Panc1 (cell line): ENCODE measurements around the gene INHA. TPM values are rescaled to one million over a fixed set of nuclear protein-coding genes. Genes with fewer than 3 reads are reported as not detected.

Source experiments
- ATAC-seq: fragments of 200-7000 bp; cut with Tn5 transposase; 2 replicates; pipeline ENCODE4 v1.9.1; 2020; ENCODE audit warnings: mild to moderate bottlenecking, moderate library complexity
- BruUV-seq: library from RNA; stranded (reverse); fragments of 400-500 nt; replicated peaks from 2 replicates; lab custom pipeline; 2021; lab: Mats Ljungman, UMichigan
- CTCF ChIA-PET: fragments of 300-600 bp; sonication (Branson Sonifier 250); formaldehyde crosslinking; loops from one replicate; lab custom pipeline; 2022; ENCODE audit warnings: antibody characterized with exemption; lab: Charles Lee
- POLR2A ChIA-PET: fragments of 300-600 bp; sonication (Branson Sonifier 250); formaldehyde crosslinking; loops from one replicate; lab custom pipeline; 2022; ENCODE audit warnings: antibody characterized with exemption; lab: Charles Lee
- DNase-seq: peaks from one replicate; pipeline ENCODE4 v3.0.0-alpha.2; 2010; ENCODE audit warnings: low read depth, low spot score
- H3K27ac ChIP-seq: 2 replicates; pipeline ENCODE4 v1.5.1; 2011; ENCODE audit warnings: mild to moderate bottlenecking, low read length, inconsistent platforms
- H3K27me3 ChIP-seq: fragments of 200-500 bp; sonication (Bioruptor generic); 2 replicates; pipeline ENCODE4 v1.6.0; 2014; ENCODE audit warnings: low read length, inconsistent platforms; ENCODE audit not compliant: control insufficient read depth, insufficient read depth
- H3K36me3 ChIP-seq: fragments of 200-500 bp; sonication (Bioruptor generic); 2 replicates; pipeline ENCODE4 v1.5.1; 2014; ENCODE audit warnings: inconsistent platforms, mild to moderate bottlenecking, low read length, moderate library complexity; ENCODE audit not compliant: control insufficient read depth, insufficient read depth
- H3K4me1 ChIP-seq: 2 replicates; pipeline ENCODE4 v1.5.1; 2011; ENCODE audit warnings: inconsistent platforms, mild to moderate bottlenecking, low read length, moderate library complexity; ENCODE audit not compliant: control insufficient read depth, insufficient read depth
- H3K4me3 ChIP-seq, 2 experiments: 2 replicates each; pipeline ENCODE4 v1.5.1; 2011 to 2012; ENCODE audit warnings: low read depth in 2 of 2, low read length in 2 of 2, mild to moderate bottlenecking in 2 of 2, inconsistent platforms in 1 of 2, moderate library complexity in 1 of 2
- H3K9me3 ChIP-seq: fragments of 200-500 bp; sonication (Bioruptor generic); 2 replicates; pipeline ENCODE4 v1.5.1; 2014; ENCODE audit warnings: low read depth, mild to moderate bottlenecking, inconsistent platforms, low read length, moderate library complexity; ENCODE audit not compliant: control insufficient read depth, insufficient read depth
- POLR2AphosphoS5 ChIP-seq: IDR thresholded peaks from 2 replicates; pipeline ENCODE4 v1.6.1; 2012; ENCODE audit warnings: mild to moderate bottlenecking, low read depth, low read length, moderate library complexity
- SIN3A ChIP-seq: IDR thresholded peaks from 2 replicates; pipeline ENCODE4 v1.6.1; 2012; ENCODE audit warnings: low read depth, mild to moderate bottlenecking, low read length, moderate library complexity, borderline replicate concordance; ENCODE audit not compliant: insufficient read depth
- TCF7L2 ChIP-seq: IDR thresholded peaks from 2 replicates; pipeline ENCODE4 v1.6.1; 2011; ENCODE audit warnings: mild to moderate bottlenecking, low read depth, low read length, inconsistent platforms
- in situ Hi-C: cut with HindIII; loops from 2 replicates; pipeline ENCODE4 v1.10.0; 2016; ENCODE audit warnings: low sequenced_read_pairs, low pct_unique_long_range_greater_than_20kb
- intact Hi-C: fragments of 100-400 bp; cut with micrococcal nuclease; formaldehyde crosslinking; loops from one replicate; pipeline ENCODE4 v1.10.0; 2022; ENCODE audit not compliant: unreplicated experiment
- total RNA-seq: library from RNA; stranded (reverse); gene quantifications from one replicate; pipeline ENCODE4 v1.2.1, GENCODE V29; 2021; ENCODE audit not compliant: unreplicated experiment
- TF ChIP-seq, protein P1 (sequence below): fragments of 450-650 bp; IDR thresholded peaks from 2 replicates; pipeline ENCODE4 v1.5.1; 2017; ENCODE audit warnings: mild to moderate bottlenecking
- TF ChIP-seq, protein P2 (sequence below), 2 experiments: IDR thresholded peaks; 2 replicates each; pipeline ENCODE4 v1.6.1; 2011 to 2012; ENCODE audit warnings: low read depth in 2 of 2, control low read depth in 1 of 2, low read length in 1 of 2, mild to moderate bottlenecking in 1 of 2, moderate library complexity in 1 of 2; ENCODE audit not compliant: insufficient read depth in 1 of 2

Gene INHA
- total RNA-seq, 1 experiment from 2014 or later: 1.2 TPM

DNA sequence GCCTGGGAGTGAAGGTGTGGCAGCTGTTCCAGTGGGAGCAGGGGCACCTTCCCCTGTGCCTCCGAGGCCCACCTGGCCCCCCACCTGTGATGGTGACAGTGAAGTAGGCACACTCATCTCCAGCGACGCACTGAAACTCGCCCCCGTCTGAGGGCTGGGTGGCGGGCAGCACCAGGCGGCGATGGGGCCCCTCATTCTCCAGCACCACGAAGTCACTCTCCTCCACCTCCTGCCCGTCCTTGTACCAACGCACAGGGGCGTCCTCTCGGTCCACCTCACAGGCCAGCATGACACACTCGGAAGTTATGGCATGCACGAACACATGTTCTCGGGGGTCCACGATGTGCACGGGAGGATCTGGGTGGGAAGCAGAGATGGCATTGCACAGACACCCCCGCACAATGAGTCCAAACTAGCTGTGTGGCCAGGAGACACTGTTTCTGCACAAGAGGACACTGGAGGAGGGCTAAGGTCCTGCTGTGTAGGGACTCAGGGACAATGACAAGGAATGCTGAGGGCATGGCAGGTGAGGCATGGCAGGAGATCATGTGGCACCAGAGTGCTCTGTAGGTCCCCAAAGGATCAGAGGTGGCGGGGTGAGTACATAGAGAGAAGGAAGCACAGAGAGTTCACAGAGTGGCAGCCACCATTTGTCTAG lies 8.7 kb upstream of the INHA start:
- ChIA-PET CTCF (no interaction called here), POLR2A (interaction anchor here (0.6 kb wide), 1 partner anchor 226 kb away, joined by 3 read pairs; no protein-coding TSS in a partner anchor)
- Histone ChIP-seq H3K27me3 (no peaks in the 10 kb centered on the region), H3K9me3 (no peaks in the 10 kb centered on the region), H3K4me3 (no peak overlapping the region), H3K36me3 (no peaks in the 10 kb centered on the region), H3K27ac (no peak overlapping the region), H3K4me1 (peaks cover 7% of the 10 kb centered on the region)
- in situ Hi-C loops: no loop called here
- ATAC-seq (no peak), DNase-seq (no peak)
- TF ChIP-seq TCF7L2 (no peak), SIN3A (no peak), POLR2AphosphoS5 (no peak)
- TF ChIP-seq, protein P1, sequence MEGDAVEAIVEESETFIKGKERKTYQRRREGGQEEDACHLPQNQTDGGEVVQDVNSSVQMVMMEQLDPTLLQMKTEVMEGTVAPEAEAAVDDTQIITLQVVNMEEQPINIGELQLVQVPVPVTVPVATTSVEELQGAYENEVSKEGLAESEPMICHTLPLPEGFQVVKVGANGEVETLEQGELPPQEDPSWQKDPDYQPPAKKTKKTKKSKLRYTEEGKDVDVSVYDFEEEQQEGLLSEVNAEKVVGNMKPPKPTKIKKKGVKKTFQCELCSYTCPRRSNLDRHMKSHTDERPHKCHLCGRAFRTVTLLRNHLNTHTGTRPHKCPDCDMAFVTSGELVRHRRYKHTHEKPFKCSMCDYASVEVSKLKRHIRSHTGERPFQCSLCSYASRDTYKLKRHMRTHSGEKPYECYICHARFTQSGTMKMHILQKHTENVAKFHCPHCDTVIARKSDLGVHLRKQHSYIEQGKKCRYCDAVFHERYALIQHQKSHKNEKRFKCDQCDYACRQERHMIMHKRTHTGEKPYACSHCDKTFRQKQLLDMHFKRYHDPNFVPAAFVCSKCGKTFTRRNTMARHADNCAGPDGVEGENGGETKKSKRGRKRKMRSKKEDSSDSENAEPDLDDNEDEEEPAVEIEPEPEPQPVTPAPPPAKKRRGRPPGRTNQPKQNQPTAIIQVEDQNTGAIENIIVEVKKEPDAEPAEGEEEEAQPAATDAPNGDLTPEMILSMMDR: no peak
- TF ChIP-seq, protein P2, sequence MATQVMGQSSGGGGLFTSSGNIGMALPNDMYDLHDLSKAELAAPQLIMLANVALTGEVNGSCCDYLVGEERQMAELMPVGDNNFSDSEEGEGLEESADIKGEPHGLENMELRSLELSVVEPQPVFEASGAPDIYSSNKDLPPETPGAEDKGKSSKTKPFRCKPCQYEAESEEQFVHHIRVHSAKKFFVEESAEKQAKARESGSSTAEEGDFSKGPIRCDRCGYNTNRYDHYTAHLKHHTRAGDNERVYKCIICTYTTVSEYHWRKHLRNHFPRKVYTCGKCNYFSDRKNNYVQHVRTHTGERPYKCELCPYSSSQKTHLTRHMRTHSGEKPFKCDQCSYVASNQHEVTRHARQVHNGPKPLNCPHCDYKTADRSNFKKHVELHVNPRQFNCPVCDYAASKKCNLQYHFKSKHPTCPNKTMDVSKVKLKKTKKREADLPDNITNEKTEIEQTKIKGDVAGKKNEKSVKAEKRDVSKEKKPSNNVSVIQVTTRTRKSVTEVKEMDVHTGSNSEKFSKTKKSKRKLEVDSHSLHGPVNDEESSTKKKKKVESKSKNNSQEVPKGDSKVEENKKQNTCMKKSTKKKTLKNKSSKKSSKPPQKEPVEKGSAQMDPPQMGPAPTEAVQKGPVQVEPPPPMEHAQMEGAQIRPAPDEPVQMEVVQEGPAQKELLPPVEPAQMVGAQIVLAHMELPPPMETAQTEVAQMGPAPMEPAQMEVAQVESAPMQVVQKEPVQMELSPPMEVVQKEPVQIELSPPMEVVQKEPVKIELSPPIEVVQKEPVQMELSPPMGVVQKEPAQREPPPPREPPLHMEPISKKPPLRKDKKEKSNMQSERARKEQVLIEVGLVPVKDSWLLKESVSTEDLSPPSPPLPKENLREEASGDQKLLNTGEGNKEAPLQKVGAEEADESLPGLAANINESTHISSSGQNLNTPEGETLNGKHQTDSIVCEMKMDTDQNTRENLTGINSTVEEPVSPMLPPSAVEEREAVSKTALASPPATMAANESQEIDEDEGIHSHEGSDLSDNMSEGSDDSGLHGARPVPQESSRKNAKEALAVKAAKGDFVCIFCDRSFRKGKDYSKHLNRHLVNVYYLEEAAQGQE (IDR thresholded peaks at IDR 0.05; ENCODE audit: insufficient read depth in 1 of 2, low read depth in 2 of 2, low read length in 1 of 2): no peak
- intact Hi-C loops: no loop called here
- no TSS peak for BruUV-seq

DNA sequence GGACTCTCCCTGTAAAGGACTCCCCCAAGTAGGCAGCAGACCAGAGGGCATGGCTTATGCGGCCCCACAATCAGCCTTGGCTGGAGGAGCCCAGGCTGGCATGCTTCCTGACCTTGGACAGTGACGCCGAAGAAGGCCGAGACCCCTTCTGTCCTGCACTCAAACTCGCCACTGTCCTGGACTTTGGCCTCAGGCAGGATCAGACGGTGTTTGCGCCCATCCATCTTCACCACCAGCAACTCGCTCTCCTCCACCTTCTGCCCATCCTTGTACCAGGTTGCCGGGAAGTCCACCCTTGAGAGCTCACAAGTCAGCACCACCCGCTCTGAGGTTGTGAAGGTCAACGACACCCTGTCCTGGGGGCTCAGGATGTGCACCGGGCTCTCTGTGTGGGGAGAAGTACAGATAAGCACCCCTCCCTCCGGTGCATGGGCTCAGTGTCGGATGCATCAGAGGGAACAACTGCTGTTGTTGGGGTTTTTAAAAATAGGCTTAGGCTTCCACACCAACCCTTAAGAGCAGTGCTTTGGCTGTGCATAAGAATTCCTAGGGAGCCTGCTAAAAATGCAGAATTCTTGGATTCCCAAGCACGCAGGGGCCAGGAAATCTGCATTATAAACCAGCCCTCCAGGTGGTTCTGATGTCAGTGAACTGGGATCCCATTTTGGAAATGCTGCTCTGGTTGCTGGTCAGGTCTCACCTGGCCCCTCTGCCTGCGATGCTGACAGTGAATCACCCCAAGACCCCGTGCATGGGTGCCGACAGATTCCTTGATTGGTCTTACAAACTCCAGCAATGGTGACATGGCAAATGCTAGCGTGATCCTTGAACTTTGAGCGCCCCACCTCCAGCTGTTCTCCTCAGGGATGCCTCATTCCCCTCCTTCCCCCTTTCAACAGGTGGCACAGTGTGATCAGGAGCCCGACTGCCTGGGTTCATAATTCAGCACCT lies 6.7 kb upstream of the INHA start:
- ATAC-seq (no peak), DNase-seq (no peak)
- ChIA-PET CTCF (no interaction called here), POLR2A (no interaction called here)
- TF ChIP-seq POLR2AphosphoS5 (no peak), TCF7L2 (no peak), SIN3A (no peak)
- TF ChIP-seq, protein P1: no peak
- TF ChIP-seq, protein P2 (IDR thresholded peaks at IDR 0.05; ENCODE audit: insufficient read depth in 1 of 2, low read depth in 2 of 2, low read length in 1 of 2): no peak
- no peaks in the 10 kb centered on the region for H3K27me3 ChIP-seq
- no peaks in the 10 kb centered on the region for H3K36me3 ChIP-seq
- intact Hi-C loops: no loop called here
- no TSS peak for BruUV-seq
- H3K4me3 ChIP-seq: no peak overlapping the region
- H3K9me3 ChIP-seq: no peaks in the 10 kb centered on the region
- peaks cover 17% of the 10 kb centered on the region for H3K4me1 ChIP-seq
- no peak overlapping the region for H3K27ac ChIP-seq
- in situ Hi-C loops: no loop called here
